Smooth muscle cell of the brain vasculature (primary cell): ENCODE results near the gene MIGA1.
"Not testable (repeated sequence)": the region's sequence is repeated elsewhere in the genome, so short reads cannot be mapped to it uniquely, and the experiment has no call there.

Experiments
- DNase-seq: peaks from one replicate; pipeline ENCODE4 v3.0.0-alpha.2; 2012; ENCODE audit warnings: low read depth, low spot score

The MIGA1 gene

GRCh38 chr1:77796695-77797405 lies 17.4 kb downstream of the MIGA1 start:
- DNase-seq = no peak

DNA sequence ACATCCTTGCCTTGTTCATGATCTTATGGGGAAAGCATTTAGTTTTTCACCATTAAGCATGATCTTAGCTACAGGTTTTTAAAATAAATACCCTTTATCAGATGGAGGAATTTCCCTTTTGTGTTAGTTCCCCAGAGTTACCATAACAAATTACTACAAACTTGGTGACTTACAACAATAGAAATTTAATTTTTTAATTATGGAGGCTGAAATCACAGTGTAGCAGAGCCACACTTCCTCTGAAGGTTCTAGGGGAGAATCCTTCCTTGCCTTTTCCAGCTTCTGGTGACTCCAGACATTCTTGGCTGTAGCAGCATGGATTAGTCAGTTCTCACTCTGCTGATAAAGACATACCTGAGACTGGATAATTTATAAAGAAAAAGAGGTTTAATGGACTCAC lies 18.5 kb downstream of the MIGA1 start:
- DNase-seq = no peak

DNA sequence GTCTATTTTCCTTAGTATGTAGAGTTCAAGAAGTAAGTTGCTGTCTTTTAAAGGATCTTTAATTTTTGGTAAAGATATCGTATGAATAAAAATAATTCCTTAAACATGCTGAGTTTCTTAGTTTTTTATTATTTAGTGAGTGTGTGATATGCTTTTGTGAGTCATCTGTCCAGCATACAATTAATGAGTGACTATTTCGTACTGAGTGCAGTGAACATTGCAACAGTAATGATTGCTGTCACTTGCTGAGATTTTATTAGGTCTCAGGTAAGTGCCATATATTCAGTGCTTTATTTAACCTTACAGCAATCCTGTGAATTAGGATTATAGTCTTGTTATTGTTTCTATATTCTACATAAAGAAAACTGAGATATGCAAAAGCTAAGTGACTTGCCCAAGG lies 22.6 kb downstream of the MIGA1 start:
- DNase-seq = no peak

GRCh38 chr1:77803371-77803770 lies 23.9 kb downstream of the MIGA1 start:
- no peak for DNase-seq

DNA sequence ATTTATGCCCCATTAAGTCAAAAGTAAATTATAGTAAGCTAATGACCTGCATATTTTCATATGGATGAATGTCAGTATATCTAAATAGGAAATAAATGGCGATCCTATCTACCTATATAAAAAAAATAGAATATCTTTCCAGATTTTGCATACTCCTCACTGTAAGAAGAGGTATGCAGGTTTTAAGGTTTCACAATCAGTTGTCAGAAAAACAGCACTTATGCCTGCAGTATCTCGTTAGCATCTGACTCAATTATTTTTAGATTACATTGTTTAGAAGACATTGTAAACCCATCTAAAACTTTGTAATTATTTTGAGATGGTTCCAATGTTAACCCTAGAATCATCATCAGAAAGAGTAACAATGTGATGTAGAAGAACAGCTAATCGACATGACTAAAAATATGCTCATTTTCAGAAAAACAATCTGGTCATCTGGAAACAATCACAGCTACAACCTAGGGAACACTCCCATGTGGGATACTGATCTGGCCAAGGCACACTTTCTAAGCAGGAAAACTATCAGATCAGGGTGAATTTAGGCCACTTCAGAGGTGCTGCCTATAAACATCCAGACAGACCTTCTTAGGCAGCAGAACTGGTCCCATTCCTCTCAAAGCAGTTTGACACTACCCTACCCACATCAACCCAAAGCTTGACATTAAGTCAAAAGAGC lies 30.5 kb downstream of the MIGA1 start:
- not testable (repeated sequence) for DNase-seq

DNA sequence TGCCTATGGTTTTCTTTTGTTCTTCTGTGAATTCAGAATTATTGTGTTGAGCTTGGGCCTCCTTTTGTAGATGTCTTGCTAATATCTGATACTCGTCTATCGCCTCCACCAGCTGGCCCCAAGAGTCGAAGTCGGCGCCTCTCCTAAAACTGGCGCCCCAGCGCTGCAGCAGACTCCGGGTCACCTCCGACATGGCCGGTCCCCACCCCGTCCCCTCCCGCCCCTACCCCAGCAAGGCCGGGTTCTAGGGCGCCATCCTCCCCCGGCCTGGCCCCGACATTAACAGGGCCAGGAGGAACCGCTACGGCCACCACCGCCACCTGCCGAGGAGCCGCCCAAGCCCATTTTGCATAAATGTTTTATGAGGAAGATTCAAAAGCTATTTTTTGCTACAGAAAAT lies 32.1 kb downstream of the MIGA1 start:
- DNase-seq = not testable (repeated sequence)

DNA sequence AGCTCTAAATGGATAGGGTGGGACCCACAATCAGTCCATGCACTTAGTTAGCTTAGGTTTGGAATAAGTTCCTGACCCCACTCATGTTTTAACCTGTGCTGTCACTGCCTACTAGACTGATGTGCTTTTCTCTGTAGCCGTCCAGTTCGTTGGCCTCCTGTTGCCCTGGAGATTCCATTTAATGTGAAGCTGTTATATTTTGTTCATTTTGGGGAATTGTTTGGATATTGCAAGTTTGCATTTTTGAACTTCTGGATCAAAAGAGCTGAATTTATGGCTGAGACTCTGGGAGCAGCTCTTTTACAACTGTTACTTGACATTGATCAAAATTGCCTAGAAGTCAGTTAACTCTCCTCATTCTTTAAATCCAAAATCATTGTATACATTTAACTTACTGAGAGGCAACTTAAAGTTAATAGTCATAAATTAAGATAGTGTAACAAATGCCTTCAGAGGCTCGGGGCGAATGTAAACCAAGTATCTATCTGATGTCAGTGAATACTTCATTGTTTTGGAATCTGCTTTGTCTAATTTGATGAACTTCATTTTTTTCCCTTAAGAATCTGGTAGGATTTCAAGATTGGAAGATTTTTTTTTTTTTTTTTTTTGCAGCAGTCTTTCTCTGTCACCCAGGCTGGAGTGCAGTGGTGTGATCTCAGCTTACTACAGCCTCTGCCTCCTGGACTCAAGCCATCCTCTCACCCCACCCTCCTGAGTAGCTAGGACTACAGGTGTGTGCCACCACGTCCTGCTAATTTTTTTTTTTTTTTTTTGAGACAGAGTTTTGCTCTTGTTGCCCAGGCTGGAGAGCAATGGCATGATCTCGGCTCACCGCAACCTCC lies 38.1 kb downstream of the MIGA1 start:
- no peak for DNase-seq

- no peak for DNase-seq
These were observed 40.7 kb downstream of the MIGA1 start for GRCh38 chr1:77820121-77820520.

GRCh38 chr1:77824079-77824478 lies 44.6 kb downstream of the MIGA1 start:
- no peak for DNase-seq

- DNase-seq = no peak
These were observed 45.2 kb downstream of the MIGA1 start for GRCh38 chr1:77824694-77825093.

GRCh38 chr1:77825131-77825709 lies 45.8 kb downstream of the MIGA1 start:
- peak; percentile 45 for DNase-seq

GRCh38 chr1:77826851-77827250 lies 47.4 kb downstream of the MIGA1 start:
- DNase-seq = not testable (repeated sequence)

DNA sequence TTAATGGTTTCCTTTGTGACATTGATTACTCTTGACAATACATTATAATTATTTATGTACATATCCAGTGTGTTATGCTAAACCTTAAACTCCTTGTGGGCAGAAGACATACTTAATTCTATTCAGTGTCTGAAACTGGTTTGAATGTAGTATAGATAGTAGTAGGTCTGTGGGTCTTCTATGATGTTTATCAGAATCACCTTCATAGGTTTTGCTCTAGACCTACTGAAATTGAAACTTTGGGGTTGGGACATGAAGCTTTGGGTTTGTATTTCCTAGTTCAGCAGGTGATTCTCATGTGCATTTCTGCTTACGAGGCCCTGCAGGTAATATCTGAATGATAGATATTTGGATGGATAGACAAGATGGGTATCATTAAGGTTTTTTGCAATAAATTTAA lies 48.6 kb downstream of the MIGA1 start:
- DNase-seq = no peak

DNA sequence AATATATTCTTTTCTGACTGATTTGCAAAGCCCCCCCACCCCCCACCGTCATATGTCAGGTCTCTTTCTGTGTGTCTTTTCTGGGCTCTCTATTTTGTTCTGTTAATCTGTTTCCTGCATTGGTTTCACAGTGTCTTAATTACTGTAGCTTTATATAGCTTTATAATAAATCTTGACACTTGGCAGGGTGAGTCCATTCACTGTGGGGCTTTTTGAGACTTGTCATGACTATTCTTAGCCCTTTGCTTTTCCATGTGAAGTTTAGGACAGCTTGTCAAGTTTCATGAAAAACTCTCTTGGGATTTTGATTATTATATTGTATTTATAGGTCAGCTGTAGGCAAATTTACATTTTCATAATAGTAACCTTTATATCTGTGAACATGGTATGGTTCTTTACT lies 50.4 kb downstream of the MIGA1 start:
- no peak for DNase-seq

GRCh38 chr1:77830946-77831345 lies 51.5 kb downstream of the MIGA1 start:
- DNase-seq = no peak

- no peak for DNase-seq
These were observed 52.1 kb downstream of the MIGA1 start for GRCh38 chr1:77831566-77831965.

- no peak for DNase-seq
These were observed 52.7 kb downstream of the MIGA1 start for GRCh38 chr1:77831976-77832711.

DNA sequence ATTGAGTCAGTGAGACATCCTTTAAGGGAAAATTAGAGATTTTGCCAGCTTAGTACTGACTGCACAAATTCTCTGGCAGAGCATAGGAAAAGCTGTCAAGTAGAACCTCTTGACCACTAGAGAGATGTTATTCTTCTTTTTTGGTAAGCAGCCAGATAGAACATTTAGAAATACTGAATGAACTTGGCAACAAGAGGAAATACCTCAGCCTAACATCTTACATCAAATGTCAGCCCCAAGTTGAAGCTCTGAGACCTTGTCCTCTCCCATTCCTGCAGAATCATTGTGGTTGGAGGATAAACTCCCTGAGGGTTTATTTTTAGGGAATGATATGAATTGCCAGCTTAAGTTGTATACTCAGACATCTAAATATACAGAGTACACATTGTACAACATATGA lies 53.5 kb downstream of the MIGA1 start:
- DNase-seq = peak; percentile 70

- DNase-seq = no peak
These were observed 54.2 kb downstream of the MIGA1 start for GRCh38 chr1:77833521-77834100.

GRCh38 chr1:77834771-77835334 lies 55.4 kb downstream of the MIGA1 start:
- no peak for DNase-seq

DNA sequence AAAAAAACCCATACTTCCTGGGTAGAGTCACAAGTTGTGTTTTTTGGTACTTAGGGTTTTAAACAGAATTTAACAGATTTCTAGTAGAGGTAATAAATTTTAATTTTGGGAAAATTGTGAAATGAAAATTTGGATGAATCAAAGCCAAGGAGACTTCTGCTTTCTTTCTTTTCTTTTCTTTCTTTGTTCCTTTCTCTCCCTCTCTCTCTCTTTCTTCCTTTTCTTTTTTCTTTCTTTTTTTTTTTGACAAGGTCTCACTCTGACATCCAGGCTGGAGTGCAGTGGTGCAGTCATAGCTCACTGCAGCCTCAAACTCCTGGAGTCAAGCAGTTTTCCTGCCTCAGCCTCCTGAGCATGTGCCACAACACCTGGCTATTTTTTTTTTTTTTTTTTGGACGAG lies 62.1 kb downstream of the MIGA1 start:
- no peak for DNase-seq
